Type B pancreatic cell (in vitro differentiated cells): ENCODE measurements around the gene SLC18B1. TPM values are rescaled to one million over a fixed set of nuclear protein-coding genes. Genes with fewer than 3 reads are reported as not detected.
A peak's percentile ranks its signal among the peaks of the same experiment; 100 is the strongest.
"Not testable (repeated sequence)": the region's sequence is repeated elsewhere in the genome, so short reads cannot be mapped to it uniquely, and the experiment has no call there.

Experiments
- DNase-seq: peaks from one replicate; pipeline ENCODE4 v3.0.0; 2021; ENCODE audit warnings: mixed read lengths; ENCODE audit not compliant: unreplicated experiment; ENCODE audit errors: extremely low spot score
- H3K27ac Mint-ChIP-seq: 2 replicates; pipeline ENCODE4 v1.8.0; 2021; ENCODE audit warnings: mild to moderate bottlenecking, mixed read lengths
- H3K27me3 Mint-ChIP-seq: 2 replicates; pipeline ENCODE4 v1.8.0; 2021; ENCODE audit warnings: mixed read lengths
- H3K36me3 Mint-ChIP-seq: 2 replicates; pipeline ENCODE4 v1.8.0; 2021; ENCODE audit warnings: mixed read lengths
- H3K4me1 Mint-ChIP-seq: one replicate; pipeline ENCODE4 v1.8.0; 2021; ENCODE audit warnings: mixed read lengths; ENCODE audit not compliant: unreplicated experiment
- H3K4me3 Mint-ChIP-seq: 2 replicates; pipeline ENCODE4 v1.8.0; 2021; ENCODE audit warnings: mild to moderate bottlenecking, mixed read lengths
- H3K9me3 Mint-ChIP-seq: 2 replicates; pipeline ENCODE4 v1.8.0; 2021; ENCODE audit warnings: mixed read lengths
- total RNA-seq: library from RNA; stranded (reverse); gene quantifications from 2 replicates; pipeline ENCODE4 v1.2.1, GENCODE V29; 2021; ENCODE audit warnings: low replicate concordance
- TF ChIP-seq, protein P1 (sequence below): fragments of 200-600 bp; sonication (generic); conservative IDR thresholded peaks from 2 replicates; pipeline ENCODE4 v1.5.0; 2021; ENCODE audit warnings: antibody characterized with exemption, mild to moderate bottlenecking

SLC18B1 gene
- total RNA-seq, 1 donor from 2014 or later, result 19.3 TPM

DNA sequence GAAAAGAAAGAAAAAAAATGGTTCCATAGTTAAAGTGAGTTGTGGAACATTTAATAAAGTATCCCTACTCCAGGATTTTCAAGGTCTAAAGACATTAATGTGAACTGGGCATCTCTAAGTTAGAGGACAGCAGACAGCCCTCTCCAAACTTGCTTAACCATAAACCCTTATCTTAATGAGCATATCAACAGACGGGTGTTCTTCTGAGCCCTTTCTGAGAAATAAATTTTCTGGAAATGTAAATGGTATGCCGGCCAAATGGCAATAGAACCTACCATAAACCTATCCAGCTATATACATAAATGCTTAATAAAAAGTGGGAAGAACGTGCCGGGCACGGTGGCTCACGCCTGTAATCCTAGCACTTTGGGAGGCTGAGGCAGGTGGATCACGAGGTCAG lies 12.5 kb downstream of the SLC18B1 start:
- H3K9me3 Mint-ChIP-seq, result no peaks in the 10 kb centered on the region
- no peak overlapping the region for H3K27ac Mint-ChIP-seq
- H3K4me3 Mint-ChIP-seq, result no peak overlapping the region
- H3K36me3 Mint-ChIP-seq, result peaks cover 21% of the 10 kb centered on the region
- no peaks in the 10 kb centered on the region for H3K27me3 Mint-ChIP-seq
- H3K4me1 Mint-ChIP-seq, result no peaks in the 10 kb centered on the region
- no peak for DNase-seq
- TF ChIP-seq, protein P1, sequence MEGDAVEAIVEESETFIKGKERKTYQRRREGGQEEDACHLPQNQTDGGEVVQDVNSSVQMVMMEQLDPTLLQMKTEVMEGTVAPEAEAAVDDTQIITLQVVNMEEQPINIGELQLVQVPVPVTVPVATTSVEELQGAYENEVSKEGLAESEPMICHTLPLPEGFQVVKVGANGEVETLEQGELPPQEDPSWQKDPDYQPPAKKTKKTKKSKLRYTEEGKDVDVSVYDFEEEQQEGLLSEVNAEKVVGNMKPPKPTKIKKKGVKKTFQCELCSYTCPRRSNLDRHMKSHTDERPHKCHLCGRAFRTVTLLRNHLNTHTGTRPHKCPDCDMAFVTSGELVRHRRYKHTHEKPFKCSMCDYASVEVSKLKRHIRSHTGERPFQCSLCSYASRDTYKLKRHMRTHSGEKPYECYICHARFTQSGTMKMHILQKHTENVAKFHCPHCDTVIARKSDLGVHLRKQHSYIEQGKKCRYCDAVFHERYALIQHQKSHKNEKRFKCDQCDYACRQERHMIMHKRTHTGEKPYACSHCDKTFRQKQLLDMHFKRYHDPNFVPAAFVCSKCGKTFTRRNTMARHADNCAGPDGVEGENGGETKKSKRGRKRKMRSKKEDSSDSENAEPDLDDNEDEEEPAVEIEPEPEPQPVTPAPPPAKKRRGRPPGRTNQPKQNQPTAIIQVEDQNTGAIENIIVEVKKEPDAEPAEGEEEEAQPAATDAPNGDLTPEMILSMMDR, result no peak

DNA sequence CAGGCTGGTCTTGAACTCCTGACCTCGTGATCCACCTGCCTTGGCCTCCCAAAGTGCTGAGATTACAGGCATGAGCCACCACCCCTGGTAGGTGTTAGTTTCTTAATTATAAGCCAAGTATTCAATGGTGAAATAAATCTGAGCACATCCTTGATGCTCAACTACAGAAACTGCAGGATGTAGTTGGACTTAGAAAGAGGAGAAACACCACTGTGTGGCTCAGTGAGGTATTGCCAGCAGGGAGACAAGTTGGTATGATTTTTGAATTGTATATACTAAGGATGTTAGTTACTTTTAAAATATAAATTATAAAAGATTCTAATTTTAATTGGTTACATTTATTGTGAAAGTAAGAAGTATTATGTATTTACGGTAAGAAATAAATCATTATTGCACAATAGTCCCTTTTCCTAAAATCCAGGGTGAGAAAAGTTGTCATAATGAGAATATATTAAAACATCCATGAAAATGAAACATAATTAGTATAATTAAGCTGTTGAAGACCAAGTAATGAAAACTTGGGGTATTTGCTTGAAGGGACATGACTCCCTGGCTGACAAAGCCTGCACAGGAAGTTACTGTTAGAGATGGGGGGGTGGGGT lies 17.6 kb downstream of the SLC18B1 start:
- peaks cover 13% of the 10 kb centered on the region for H3K36me3 Mint-ChIP-seq
- TF ChIP-seq, protein P1, result peak; percentile 58
- no peaks in the 10 kb centered on the region for H3K27me3 Mint-ChIP-seq
- no peaks in the 10 kb centered on the region for H3K9me3 Mint-ChIP-seq
- H3K4me3 Mint-ChIP-seq, result no peak overlapping the region
- no peak overlapping the region for H3K27ac Mint-ChIP-seq
- DNase-seq, result no peak
- H3K4me1 Mint-ChIP-seq, result no peaks in the 10 kb centered on the region

DNA sequence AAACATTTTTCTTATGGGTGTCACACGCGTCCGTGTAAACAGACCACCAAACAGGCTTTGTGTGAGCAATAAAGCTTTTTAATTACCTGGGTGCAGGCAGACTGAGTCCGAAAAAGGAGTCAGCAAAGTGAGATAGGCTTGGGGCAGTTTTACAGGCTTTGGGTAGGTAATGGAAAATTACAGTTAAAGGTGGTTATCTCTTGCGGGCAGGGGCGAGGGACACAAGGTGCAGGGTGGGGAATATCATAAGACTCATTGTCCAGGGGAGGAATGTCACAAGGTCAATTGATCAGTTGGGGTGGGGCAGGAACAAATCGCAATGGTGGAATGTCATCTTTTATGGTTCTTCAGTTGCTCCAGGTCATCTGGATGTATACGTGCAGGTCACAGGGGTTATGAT lies 20.6 kb downstream of the SLC18B1 start:
- not testable (repeated sequence) for H3K4me3 Mint-ChIP-seq, H3K4me1 Mint-ChIP-seq, H3K27ac Mint-ChIP-seq, H3K9me3 Mint-ChIP-seq, H3K27me3 Mint-ChIP-seq, DNase-seq
- H3K36me3 Mint-ChIP-seq, result peaks cover 20% of the 10 kb centered on the region

DNA sequence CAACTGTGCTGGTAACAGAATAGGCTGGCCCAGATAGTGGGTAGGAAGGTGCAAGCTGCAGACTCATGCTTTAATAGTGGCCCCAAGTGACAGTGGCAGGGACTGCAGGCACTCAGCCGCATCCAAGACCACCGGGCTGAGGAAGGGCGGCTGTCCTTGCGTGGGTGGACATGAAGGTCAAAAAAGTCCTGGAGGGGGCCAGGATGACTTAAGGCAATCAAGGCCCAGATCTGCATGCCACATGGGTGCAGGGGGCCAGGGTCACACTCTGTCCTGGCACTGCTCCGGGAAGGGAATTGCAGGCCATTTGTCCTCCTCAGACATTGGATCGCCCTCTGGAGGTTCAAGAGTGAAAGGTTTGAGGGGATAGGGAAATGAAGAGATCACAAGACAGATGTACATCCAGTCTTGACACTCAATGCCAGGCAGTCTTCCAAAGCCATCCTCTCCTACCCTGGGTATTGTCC lies 30.4 kb downstream of the SLC18B1 start:
- no peaks in the 10 kb centered on the region for H3K9me3 Mint-ChIP-seq
- no peak for DNase-seq
- no peak overlapping the region for H3K4me3 Mint-ChIP-seq
- no peak overlapping the region for H3K27ac Mint-ChIP-seq
- H3K36me3 Mint-ChIP-seq, result peaks cover 4% of the 10 kb centered on the region
- H3K27me3 Mint-ChIP-seq, result no peaks in the 10 kb centered on the region
- TF ChIP-seq, protein P1, result peak; percentile 66
- H3K4me1 Mint-ChIP-seq, result peaks cover 6% of the 10 kb centered on the region

DNA sequence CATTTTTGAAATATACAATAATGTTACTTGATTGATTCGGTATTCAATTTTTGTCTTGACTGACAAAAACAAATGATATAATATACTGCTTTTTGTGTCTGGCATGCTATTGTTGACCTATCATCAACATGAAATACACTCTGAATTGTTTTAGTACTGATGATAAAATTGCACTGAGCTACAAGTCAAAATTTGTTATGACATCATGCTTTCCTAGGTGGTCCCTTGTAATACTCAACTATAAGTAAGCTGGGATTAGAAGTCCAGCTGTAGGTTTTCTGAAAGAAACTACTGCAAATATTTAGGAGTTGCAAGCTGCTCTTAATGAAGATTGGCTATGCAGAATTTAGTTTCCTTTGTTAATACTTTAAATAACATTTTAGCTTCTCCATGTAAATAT lies 32.9 kb downstream of the SLC18B1 start:
- Mint-ChIP-seq H3K27ac (no peak overlapping the region), H3K4me1 (peaks cover 6% of the 10 kb centered on the region), H3K36me3 (peaks cover 4% of the 10 kb centered on the region), H3K4me3 (no peak overlapping the region), H3K9me3 (no peaks in the 10 kb centered on the region), H3K27me3 (no peaks in the 10 kb centered on the region)
- no peak for DNase-seq
- TF ChIP-seq, protein P1, result no peak

DNA sequence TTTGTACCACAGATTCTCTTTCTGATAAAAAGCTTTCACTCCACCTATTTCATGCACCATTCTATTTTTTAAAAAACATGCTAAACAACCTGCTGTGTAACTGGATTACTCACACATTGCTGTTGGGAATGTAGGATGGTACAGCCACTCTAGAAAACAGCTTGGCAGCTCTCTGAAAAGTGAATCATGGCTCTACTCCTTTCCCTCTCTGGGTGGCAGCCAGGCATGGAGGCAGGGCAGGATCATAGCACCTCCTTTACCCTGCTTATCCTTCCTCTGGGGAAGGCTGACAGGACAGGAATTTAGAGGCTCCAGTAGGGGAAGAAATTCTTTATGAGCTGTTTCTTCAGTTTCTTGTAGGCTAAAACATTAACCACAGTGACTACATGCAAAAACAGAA lies 34.1 kb downstream of the SLC18B1 start:
- peak overlapping the region; percentile 4 for H3K4me3 Mint-ChIP-seq

More for the DNA sequence above, 34.1 kb downstream of the SLC18B1 start:
- DNase-seq, result no peak
- peaks cover 6% of the 10 kb centered on the region for H3K4me1 Mint-ChIP-seq
- no peaks in the 10 kb centered on the region for H3K27me3 Mint-ChIP-seq
- TF ChIP-seq, protein P1, result no peak
- H3K9me3 Mint-ChIP-seq, result no peaks in the 10 kb centered on the region
- no peak overlapping the region for H3K27ac Mint-ChIP-seq
- H3K36me3 Mint-ChIP-seq, result no peaks in the 10 kb centered on the region
